NCI-H1694 treated with DMSO at 0.1 percent for 48 hours (cell line): Measurements from ENCODE around the gene LCN10.
"Not testable (repeated sequence)": the region's sequence is repeated elsewhere in the genome, so short reads cannot be mapped to it uniquely, and the experiment has no call there.

ENCODE experiments used
- DNase-seq: peaks from one replicate; lab custom pipeline; 2025; lab: John Stamatoyannopoulos, UW

Gene LCN10

DNA sequence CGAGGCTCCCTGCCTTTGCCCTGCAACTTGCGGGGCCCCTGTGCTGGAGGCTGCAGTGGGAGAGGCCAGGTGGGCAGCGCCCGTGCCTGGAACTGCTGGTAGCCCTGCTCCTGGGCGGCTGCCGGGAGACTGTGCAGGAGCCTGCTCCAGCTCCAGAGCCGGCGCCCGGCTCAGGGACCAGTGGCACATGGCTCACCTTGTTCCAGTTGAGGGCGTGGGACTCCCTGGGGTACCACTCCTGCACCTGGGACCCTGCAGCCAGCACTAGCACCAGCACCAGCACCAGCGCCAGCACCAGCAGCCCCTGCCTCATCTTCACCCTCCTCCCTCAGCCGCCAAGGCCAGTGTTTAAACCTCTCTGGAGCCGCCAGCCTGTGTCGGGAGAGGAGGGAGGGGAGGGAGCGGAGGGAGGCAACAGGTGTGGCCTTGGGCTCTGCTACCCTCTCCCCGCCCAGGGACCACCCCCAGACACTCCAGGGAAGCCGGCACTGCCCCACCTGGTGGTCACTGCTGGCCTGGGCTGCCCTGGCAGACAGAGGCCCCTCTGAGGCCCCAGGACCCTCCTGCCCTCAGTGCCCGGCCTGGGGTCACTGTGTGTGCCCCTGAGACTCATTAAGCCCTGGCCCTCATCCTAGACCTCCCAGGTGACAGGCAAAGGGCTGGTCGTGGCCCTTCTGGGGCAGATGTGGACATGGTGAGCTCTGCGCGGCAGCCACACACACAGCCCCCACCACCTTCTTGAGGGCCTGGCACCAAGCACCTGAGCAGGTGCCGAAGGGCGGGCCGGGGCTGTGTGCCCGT, at the start of gene LCN10:
TSS of gene LCN10 (minus strand) at position 350 of the 801 bp plus-strand sequence. CDS start at position 313, 37 bp downstream.
- DNase-seq: no peak

DNA sequence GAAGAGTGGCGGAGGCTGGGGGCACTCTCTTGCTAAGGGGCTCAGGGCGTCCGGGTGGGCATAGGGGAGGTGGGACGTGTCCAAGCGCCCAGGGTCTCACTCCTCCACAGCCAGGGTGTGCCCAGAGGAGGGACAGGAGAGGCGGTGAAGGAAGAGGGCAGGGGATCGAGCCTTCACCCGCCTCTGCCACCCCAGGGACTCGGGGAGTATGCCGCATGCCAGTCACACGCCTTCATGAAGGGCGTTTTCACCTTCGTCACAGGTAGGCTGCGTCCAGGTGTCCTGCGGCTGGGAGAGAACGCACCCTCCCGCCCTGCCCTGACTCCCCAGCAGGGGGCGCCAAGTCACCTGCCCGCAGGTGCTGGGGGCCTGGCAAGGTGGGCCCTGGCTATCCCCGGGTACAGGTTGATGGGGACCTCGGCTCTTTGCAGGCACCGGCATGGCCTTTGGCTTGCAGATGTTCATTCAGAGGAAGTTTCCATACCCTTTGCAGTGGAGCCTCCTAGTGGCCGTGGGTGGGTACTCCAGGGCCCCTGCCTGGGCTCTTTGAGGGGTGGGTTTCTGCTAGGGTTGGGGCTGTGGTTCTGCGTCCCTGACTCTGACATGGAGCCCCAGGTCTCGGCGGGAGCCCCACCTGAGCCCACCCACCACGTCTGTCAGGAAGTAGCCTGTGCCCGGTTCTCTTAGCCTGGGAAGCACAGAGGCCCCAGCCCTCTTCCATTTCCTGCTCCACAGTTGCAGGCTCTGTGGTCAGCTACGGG, 49.0 kb upstream of the LCN10 start:
- peak; percentile 14 for DNase-seq

DNA sequence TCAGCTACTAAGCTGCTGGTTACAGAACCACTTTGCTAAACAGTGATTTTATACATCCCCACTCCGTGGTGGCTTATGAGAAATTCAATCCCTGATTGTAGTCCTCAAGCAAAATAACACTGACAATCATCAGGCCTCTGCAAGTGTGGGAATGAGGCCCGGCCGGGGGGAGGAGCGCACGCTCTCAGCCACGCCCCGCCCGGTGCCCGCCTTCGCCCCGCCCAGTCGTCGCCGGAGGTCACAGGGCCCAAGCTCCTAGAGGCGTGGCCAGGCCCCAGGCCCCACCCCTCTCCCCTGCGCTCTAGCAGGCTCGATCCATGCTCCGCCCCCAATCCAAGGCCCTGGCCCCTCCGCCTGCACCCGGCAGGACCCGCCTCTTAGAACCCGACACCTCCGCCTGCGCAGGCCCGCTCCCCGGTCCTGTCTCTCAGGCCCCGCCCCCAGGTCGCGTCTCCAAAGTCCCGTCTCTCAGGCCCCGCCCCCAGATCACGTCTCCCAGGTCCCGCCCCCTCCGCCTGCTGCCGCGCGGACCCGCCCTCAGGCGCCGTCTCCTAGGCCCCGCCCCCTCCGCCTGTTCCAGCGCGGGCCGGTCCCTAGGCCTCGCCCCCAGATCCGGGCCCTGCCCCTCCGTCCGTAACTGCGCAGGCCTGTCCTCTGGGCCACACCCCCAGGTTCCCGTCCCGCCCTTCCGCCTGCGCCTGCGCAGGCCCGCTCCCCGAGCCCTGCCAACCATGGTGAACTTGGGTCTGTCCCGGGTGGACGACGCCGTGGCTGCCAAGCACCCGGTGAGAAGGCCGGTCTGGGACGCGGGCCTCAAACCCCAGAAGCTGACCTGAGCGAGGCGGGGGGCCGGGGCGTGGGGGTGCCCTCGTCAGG, 48.1 kb upstream of the LCN10 start, which contains the start of gene TMEM141:
TSS of gene TMEM141 (plus strand) at position 705 of the 876 bp plus-strand sequence. CDS start at position 732, 27 bp downstream.
- peak; percentile 96 for DNase-seq

DNA sequence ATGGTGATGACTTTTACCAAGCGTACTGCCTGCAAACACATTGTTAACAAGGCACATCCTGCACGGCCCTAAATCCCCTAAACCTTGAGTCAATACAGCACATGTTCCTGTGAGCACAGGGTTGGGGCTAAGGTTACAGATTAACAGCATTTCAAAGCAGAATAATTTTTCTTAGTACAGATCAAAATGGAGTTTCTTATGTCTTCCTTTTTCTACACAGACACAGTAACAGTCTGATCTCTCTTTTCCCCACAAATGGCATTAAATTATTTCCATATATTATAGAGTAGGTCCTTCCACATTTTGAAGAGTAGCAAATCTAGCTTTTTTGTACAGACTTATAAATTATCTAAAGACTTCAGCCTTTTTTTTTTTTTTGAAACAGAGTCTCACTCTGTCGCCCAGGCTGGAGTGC, 46.8 kb upstream of the LCN10 start:
- DNase-seq: no peak

DNA sequence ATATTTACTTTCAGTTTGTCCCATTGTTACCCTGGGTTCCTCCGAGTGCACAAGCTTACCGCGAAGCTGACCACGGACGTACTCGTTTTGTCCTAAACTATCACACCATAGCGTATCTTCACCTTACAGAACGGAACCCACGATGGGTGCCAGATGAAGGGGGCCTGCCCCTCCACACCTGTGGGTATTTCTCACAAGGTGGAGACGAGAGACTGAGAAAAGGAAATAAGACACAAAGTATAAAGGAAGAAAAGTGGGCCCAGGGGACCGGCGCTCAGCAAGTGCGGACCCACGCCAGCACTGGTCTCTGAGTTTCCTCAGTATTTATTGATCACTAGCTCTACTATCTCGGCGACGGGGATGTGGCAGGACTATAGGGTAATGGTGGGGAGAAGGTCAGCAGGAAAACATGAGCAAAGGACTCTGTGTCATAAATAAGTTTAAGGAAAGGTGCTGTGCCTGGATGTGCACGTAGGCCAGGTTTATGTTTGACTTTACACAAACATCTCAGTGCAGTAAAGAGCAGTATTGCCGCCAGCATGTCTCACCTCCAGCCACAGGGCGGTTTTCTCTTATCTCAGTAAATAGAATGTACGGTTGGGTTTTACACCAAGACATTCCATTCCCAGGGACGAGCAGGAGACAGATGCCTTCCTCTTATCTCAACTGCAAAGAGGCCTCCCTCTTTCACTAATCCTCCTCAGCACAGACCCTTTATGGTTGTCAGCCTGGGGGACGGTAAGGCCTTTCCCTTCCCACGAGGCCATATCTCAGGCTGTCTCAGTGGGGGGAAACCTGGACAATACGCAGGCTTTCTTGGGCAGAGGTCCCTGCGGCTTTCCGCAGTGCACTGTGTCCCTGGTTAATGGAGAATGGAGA, 46.1 kb upstream of the LCN10 start:
- not testable (repeated sequence) for DNase-seq

DNA sequence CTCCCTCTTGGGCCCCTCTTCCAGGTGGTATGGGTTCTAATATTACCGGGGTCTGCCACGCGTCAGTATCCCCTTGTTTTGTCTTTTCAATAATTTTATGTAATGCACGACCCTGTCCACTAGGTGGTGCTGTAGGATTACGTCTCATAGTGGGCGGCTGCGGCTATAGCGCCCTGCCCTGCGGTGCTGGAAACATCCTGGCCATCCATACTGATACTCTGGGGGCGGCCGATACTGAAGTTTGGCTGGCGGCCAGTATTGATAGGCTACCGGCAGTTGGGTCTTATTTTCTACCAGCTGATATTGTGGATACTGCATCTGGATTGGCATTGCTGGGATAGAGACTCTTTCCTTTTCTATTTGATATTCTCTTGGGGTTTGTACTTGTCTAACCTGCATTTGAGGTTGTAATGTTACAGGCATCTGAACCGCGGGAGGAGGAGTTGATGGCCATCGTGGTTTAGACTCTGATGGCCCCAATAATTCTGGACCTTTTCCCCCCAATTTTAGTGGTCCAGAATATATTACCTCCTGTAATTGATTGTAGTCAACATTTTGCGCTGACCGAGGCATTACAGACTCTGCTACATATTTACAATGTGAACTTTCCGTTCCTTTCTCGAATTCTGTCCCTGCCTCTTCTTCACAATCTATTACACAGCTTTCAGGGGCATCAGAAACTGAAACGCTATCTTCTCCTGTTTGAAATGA, 45.1 kb upstream of the LCN10 start:
- DNase-seq: peak; percentile 37

DNA sequence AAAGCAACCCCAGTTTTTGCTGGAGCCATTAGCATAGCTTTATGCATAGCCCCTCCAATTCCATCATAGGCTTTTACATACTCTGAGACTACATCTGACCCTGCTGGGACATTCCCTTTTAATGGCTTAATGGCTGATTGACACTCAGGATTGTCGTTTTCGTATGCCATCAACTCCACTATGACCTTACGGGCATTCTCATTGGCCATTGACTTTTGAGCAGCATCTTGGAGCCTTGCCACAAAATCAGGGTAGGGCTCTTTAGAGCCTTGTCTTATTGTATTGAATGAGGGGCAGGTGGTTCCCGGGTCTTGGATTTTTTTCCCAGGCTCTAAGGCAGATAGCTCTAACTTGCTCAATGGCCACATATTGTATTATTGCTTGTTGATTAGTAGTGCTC, 44.2 kb upstream of the LCN10 start:
- DNase-seq: not testable (repeated sequence)

DNA sequence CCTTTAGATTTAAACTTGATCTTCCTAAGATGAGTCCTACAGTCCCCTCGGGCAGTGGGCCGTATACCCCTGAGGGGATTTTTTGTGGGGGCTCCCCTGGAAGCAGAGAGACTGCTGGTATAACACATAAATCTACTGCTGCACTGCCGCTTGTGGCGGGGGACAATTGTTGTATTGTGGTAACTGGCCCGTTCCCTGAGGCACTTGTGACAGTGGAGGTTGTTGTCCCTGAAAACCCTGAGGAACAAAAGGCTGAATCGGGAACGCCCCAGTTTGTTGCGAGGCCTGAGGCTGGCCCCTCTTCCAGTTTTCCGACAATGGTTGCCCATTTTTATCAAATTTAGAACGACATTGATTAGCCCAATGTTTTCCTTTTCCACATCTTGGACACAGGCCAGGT, 43.7 kb upstream of the LCN10 start:
- DNase-seq: no peak

DNA sequence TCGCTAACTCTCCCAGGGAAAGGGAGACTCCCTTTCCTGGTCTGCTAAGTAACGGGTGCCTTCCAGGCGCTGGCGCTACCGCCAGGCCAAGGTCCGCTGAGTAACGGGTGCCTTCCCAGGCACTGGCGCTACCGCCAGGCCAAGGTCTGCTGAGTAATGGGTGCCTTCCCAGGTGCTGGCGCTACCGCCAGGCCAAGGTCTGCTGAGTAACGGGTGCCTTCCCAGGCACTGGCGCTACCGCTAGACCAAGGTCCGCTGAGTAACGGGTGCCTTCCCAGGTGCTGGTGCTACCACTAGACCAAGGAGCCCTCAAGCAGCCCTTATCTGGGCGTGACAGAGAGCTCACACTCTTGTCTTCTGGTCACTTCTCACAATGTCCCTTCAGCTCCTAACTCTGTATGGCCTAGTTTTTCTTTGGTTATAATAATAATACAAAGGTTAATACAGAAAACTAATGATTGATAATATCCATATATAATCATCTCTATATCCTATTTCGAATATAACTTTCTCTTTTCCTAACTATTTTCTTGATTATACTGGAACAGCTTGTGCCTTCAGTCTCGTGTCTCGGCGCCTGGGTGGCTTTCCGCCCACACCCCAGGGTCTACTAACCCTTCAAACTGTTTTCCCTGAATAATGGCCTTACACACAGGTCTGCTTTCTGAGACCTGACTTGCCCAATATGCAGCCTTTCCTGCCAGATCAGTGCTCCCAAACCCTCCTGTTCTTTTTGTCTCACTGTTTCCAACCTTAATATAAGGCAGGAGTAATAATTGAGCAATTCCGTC, 43.0 kb upstream of the LCN10 start:
- not testable (repeated sequence) for DNase-seq

DNA sequence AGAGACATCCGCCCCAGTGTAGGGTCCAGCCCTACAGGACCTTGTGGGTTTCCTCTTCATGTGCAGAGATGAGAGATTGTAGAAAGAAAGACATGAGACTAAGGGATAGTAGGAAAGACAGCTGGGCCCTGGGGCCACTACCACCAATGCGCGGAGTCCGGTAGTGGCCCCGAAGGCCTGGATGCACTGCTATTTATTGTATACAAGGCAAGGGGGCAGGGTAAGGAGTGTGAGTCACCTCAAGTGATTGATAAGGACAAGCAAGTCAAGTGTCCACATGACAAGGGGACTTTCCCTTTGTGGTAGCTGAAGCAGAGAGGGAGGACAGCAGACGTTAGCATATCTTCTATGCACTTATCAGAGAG, 42.2 kb upstream of the LCN10 start:
- DNase-seq: no peak

DNA sequence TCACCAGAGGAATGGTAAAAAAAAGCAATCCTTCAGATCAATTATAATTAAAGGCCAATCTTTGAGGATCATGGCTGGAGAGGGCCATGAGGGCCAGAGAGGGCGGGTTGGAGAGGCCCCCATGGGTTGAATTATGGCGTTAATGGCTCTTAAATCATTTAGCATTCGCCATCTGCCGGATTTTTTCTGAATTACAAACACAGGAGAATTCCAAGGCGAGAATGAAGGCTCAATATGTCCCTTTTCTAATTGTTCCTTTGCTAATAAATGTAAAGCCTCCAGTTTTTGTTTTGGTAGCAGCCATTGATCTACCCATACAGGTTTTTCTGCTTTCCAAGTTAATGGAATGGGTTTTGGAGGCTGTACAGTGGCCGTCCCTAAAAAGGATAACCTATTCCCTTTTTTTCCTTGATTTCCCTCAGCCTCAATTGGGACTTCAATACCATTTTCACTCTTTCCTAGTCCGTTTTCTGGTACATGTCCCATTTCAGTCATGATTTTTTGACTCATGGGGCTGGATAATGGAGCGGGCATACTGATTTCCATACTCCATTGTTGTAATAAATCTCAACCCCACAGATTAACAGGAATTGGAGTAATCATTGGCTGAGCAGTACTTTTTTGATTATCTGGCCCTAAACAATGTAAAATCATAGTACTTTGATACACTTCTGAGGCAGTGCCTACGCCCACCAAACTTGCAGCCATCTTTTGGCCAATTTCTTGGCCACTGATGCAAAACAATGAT, 41.7 kb upstream of the LCN10 start:
- DNase-seq: peak; percentile 49

DNA sequence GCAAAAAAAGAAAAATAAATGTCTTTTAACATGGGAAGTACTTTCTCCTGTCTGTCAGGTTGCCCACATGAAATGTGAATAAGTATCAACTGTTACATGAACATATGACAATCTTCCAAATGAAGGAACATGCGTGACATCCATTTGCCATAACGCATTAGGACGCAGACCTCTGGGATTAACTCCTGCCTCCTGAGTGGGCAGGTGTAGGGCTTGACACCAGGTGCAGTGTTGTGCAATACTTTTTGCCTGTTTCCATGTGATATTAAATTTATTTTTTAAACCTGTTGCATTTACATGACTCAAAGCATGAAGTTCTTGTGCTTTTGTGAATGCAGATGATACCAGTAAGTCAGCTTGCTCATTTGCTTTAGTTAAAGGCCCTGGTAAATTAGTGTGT, 39.7 kb upstream of the LCN10 start:
- no peak for DNase-seq

DNA sequence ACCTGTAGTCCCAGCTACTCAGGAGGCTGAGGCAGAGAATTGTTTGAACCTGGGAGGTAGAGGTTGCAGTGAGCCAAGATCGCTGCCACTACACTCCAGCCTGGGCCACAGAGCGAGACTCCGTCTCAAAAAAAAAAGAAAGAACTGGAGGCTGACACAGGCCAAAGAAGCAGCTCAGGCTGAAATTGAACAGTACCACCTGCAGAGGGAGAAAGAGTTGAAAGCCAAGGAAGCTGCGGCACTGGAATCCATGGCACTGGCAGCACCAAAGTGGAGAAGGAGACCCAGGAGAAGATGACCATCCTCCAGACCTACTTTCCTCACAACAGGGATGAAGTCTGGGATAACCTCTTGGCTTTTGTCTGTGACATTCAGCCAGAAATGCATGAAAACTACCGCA, 37.1 kb upstream of the LCN10 start:
- no peak for DNase-seq

DNA sequence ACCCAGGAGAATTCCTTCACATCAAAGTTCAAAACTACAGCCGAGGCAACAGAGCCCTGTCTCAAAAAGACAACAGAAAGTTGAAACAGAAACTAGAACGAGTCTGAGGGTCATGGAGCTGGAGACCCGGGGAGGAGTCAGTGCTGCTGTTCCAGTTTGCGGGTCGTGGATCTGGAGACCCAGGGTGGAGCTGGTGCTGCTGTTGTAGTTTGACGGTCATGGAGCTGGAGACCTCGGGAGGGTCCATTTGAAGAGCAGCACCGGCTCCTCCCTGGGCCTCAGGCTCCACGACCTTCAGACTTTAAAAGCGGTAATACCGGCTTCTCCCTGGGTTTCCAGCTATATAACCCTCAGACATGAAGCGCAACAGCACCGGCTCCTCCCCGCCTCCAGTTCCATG, 34.6 kb upstream of the LCN10 start:
- DNase-seq: no peak

DNA sequence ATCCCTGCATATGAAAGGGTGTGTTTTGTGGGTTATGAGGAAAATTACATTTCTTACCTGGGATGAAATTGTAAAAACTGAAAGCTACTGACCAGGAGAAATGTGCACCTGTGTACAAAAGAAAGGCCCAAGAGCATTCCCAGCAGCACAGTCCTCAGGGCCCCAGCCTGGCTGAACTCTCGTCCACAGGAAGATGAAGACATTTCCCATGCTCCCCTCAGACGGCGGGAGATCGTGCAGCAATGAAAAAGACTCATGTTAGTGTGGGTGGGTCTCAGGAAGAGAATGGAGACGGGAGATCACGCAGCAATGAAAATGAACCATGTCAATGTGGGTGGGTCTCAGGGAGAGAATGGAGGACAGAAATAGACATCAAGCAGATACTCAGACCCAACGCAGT, 34.2 kb upstream of the LCN10 start:
- no peak for DNase-seq

DNA sequence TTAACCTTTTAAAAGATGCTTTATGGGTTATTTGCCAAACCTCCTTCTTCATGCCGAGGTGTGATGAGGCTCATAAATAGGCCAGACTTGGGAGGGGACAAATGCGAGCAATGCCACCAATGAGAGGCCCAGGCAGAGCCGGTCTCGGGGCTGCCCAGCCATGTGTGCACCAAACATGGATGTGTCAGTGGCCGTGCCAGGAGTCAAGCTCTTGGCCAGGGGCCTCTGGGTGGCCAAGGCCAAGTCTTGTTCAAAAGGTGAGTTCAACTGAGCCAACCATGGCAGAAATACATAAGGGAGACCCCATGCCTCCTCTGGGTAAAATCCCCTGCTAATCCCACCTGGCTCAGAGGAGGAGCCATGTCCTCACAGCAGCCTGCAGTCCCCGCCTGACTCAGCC, 32.5 kb upstream of the LCN10 start:
- DNase-seq: no peak

DNA sequence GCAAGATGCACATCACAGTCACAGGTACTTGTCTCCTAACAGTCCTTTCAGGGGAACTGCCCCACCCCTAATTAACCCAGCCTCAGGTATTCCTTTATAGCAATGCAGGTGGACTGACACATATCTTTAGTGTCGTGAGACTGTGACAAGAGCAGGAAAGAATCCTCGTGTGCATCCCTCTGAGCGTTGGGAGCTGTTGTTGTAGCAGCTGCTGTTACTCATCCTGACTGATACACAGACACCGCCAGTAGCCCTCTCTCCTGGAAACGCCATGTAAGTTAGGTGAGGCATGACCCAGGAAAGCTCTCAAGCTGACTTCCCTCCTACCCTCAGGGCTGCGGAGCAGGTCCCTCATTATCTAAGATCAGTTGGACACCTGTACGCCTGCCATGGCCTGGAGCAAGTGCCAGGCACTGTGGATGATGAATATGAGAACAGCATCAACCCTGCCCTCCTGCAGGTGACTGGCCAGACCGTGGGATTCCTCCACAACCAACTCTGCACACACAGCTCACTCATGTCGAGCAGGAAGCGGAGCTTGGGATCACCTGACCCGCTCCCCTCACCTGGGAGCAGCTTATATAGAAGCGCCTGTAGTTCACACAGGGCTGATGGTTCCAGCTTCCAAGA, 31.8 kb upstream of the LCN10 start:
- DNase-seq: no peak

DNA sequence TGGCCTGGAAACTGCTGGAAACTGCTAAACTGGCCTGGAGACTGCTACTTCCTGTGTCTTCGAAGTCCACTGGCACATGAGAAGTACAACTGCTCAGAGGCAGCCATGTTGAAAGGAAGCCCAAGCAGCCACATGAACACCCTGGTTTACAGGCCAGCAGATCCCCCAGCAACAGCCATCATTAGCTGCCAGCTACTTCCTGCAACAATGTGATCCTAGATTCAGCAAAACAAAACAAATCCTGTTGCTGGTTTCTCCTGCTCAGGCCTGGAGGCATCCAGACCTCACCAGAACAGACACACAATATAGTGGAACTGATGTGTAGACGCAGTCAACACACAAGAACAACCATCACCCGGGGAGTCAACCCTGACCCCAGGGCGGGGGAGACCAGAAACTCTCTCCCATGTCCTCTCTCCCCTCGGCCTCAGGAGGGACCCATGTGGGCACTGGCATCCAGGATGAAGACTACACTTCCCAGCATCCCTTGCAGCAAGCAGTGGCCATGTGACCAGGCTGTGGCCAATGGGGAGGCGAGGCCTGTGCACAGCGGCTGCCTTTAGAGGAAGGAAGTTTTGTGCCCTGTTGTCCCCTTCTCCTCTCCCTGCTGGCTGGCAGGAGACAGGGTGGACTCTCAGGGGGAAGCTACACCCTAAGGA, 30.8 kb upstream of the LCN10 start:
- DNase-seq: no peak
